Measurements from ENCODE around the gene IL1RL1. TPM values are rescaled to one million over a fixed set of nuclear protein-coding genes. Genes with fewer than 3 reads are reported as not detected.

The IL1RL1 gene
- total and polyA plus RNA-seq, 2 donors from 2014 or later = 32.3 to 102 TPM

DNA sequence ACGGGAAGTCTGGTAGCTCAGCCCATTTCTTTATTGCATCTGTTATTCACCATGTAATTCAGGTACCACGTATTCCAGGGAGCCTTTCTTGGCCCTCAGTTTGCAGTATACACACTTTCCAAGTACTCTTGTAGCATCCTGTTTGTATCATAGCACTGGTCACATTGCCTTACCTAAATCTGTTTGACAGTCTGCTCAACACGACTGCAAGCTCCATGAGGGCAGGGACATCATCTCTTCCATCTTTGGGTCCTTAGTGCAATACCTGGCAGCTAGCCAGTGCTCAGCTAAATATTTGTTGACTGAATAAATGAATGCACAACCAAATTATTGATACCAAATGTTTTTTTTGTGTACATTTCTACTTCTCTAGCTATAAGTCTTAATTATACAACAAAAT, 33.0 kb downstream of the IL1RL1 start:
- no peak overlapping the region for H3K4me3 ChIP-seq (ENCODE audit: low read length in 3 of 3)
- H3K27ac ChIP-seq (ENCODE audit: low read depth in 2 of 2, low read length in 2 of 2) = no peak overlapping the region
- DNase-seq = no peak
- H3K4me1 ChIP-seq (ENCODE audit: control insufficient read depth in 2 of 3, insufficient read depth in 2 of 3, low read depth in 1 of 3, low read length in 3 of 3) = no peaks in the 10 kb centered on the region
- no peaks in the 10 kb centered on the region for H3K27me3 ChIP-seq (ENCODE audit: control insufficient read depth, insufficient read depth, low read length)
- no peaks in the 10 kb centered on the region for H3K9me3 ChIP-seq (ENCODE audit: control insufficient read depth in 2 of 3, insufficient read depth in 1 of 3, low read length in 3 of 3)
- H3K9ac ChIP-seq (ENCODE audit: low read length in 3 of 3) = no peak overlapping the region
- TF ChIP-seq, protein P1, sequence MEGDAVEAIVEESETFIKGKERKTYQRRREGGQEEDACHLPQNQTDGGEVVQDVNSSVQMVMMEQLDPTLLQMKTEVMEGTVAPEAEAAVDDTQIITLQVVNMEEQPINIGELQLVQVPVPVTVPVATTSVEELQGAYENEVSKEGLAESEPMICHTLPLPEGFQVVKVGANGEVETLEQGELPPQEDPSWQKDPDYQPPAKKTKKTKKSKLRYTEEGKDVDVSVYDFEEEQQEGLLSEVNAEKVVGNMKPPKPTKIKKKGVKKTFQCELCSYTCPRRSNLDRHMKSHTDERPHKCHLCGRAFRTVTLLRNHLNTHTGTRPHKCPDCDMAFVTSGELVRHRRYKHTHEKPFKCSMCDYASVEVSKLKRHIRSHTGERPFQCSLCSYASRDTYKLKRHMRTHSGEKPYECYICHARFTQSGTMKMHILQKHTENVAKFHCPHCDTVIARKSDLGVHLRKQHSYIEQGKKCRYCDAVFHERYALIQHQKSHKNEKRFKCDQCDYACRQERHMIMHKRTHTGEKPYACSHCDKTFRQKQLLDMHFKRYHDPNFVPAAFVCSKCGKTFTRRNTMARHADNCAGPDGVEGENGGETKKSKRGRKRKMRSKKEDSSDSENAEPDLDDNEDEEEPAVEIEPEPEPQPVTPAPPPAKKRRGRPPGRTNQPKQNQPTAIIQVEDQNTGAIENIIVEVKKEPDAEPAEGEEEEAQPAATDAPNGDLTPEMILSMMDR (IDR thresholded peaks at IDR 0.05; ENCODE audit: borderline replicate concordance, extremely low read depth, insufficient read depth) = no peak
- no peak for FAIRE-seq
- H3K36me3 ChIP-seq (ENCODE audit: control insufficient read depth in 2 of 3, insufficient read depth in 3 of 3, low read length in 3 of 3) = no peaks in the 10 kb centered on the region
- intact Hi-C loops (cut with DNase I) = no loop called here

DNA sequence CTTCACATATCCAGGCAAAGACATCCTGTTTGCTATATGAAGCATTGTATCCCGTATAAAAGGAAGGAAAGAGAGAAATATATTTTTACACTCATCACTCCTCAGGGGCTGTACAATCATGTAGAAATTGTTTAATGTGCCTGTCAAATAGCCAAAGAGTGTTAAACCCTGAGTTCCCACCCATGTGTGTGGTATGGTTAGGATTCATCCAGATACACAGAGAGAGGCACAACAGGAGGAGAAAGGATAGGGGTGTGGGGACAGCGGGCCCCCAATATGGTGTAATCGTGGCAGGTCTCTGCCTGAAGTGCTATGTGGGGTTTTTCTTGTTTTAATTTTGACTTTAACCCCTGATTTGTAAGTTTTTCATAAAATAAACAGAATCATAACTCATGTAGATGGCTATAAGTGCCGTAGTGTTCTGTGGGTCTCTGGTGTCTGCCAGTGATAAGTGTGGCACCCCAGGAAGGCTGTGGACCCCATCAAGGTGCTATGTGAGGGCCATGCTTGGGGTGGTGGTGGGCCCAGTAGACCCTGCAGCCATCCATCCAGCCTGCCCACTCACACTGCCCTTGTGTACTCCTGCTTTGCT, 34.1 kb downstream of the IL1RL1 start:
- intact Hi-C loops (cut with DNase I) = no loop called here
- Histone ChIP-seq H3K4me3 (ENCODE audit: low read length in 3 of 3) (no peak overlapping the region), H3K4me1 (ENCODE audit: control insufficient read depth in 2 of 3, insufficient read depth in 2 of 3, low read depth in 1 of 3, low read length in 3 of 3) (no peaks in the 10 kb centered on the region), H3K9ac (ENCODE audit: low read length in 3 of 3) (no peak overlapping the region), H3K27ac (ENCODE audit: low read depth in 2 of 2, low read length in 2 of 2) (no peak overlapping the region), H3K27me3 (ENCODE audit: control insufficient read depth, insufficient read depth, low read length) (no peaks in the 10 kb centered on the region), H3K36me3 (ENCODE audit: control insufficient read depth in 2 of 3, insufficient read depth in 3 of 3, low read length in 3 of 3) (no peaks in the 10 kb centered on the region), H3K9me3 (ENCODE audit: control insufficient read depth in 2 of 3, insufficient read depth in 1 of 3, low read length in 3 of 3) (no peaks in the 10 kb centered on the region)
- TF ChIP-seq, protein P1 (IDR thresholded peaks at IDR 0.05; ENCODE audit: borderline replicate concordance, extremely low read depth, insufficient read depth) = no peak
- DNase-seq (no peak), FAIRE-seq (no peak)

DNA sequence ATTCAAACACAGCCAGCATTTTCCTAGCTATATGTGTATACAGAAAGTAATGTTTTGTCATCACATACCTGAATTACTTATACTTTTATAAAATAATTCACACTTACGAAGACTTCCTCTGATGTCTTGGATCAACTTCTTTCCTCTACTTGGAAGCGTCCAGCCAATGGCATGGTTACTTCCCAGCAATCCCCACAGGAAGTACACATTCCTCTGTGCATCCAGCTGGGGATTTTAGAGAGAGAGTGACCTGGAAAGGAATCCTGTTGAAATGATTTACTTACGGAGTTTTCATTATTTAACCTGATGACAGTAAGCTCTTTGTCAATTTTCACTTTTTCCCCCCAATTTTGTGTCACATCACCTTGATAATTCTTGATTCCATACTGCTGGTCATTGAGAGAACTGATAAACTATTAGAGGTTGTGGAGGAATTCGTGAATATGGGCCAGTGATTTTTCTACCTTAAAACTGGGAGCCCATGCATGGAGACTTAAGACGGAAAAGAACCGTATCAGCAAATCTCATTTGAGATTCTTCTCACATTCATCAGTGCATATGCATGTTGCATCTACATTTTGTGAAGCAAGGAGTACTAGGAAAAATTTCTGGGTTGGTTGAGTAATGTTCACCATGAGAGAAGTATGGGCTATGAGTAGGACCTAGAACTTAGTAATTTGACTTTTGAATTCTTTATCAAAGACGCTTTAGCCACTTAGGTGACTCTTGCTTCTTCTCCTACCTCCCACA, 35.2 kb downstream of the IL1RL1 start:
- TF ChIP-seq, protein P1 (IDR thresholded peaks at IDR 0.05; ENCODE audit: borderline replicate concordance, extremely low read depth, insufficient read depth) = no peak
- intact Hi-C loops (cut with DNase I) = no loop called here
- H3K4me3 ChIP-seq (ENCODE audit: low read length in 3 of 3) = no peak overlapping the region
- no peak for FAIRE-seq
- H3K9me3 ChIP-seq (ENCODE audit: control insufficient read depth in 2 of 3, insufficient read depth in 1 of 3, low read length in 3 of 3) = no peaks in the 10 kb centered on the region
- no peaks in the 10 kb centered on the region for H3K27me3 ChIP-seq (ENCODE audit: control insufficient read depth, insufficient read depth, low read length)
- H3K27ac ChIP-seq (ENCODE audit: low read depth in 2 of 2, low read length in 2 of 2) = no peak overlapping the region
- DNase-seq = peak in 1 of 5 donors; percentile 15
- no peaks in the 10 kb centered on the region for H3K36me3 ChIP-seq (ENCODE audit: control insufficient read depth in 2 of 3, insufficient read depth in 3 of 3, low read length in 3 of 3)
- no peak overlapping the region for H3K9ac ChIP-seq (ENCODE audit: low read length in 3 of 3)
- H3K4me1 ChIP-seq (ENCODE audit: control insufficient read depth in 2 of 3, insufficient read depth in 2 of 3, low read depth in 1 of 3, low read length in 3 of 3) = no peaks in the 10 kb centered on the region

Measured in kidney (tissue), 14 donors.